ENCODE data around the gene CIAO2B.
"Not testable (repeated sequence)": the region's sequence is repeated elsewhere in the genome, so short reads cannot be mapped to it uniquely, and the experiment has no call there.

The CIAO2B gene

DNA sequence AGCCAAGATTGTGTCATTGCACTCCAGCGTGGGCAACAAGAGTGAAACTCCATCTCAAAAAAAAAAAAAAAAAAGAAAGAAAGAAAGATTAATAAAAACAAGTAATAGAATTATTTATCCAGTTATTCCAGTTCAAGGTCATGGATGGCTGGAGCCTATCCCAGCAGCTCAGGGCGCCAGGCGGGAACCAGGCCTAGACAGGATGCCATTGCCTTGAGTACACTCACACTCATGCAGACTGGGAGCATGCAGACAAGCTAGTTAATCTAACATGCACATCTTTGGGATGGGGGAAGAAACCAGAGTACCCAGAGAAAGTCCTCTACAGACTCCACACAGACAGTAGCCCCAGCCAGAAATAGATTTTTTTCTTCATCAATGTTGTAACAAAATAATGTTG lies 36.0 kb downstream of the CIAO2B start:
- H3K4me1 Mint-ChIP-seq: peaks cover 16% of the 10 kb centered on the region
- no peak overlapping the region for H3K27ac Mint-ChIP-seq
- no peak for ATAC-seq
- H3K9me3 Mint-ChIP-seq: no peaks in the 10 kb centered on the region
- H3K27me3 Mint-ChIP-seq: no peaks in the 10 kb centered on the region
- H3K4me3 Mint-ChIP-seq: no peak overlapping the region
- no peak for DNase-seq

DNA sequence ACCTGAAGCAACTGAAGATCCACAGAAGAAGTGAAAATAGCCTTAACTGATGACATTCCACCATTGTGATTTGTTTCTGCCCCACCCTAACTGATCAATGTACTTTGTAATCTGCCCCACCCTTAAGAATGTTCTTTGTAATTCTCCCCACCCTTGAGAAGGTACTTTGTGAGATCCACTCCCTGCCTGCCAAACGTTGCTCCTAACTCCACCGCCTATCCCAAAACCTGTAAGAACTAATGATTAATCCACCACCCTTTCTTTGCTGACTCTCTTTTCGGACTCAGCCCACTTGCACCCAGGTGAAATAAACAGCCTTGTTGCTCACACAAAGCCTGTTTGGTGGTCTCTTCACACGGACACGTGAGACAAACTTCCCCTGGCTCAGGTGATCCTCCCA lies 37.5 kb downstream of the CIAO2B start:
- not testable (repeated sequence) for H3K9me3 Mint-ChIP-seq, H3K27me3 Mint-ChIP-seq, DNase-seq, H3K4me3 Mint-ChIP-seq, H3K27ac Mint-ChIP-seq, ATAC-seq
- H3K4me1 Mint-ChIP-seq: peaks cover 25% of the 10 kb centered on the region

DNA sequence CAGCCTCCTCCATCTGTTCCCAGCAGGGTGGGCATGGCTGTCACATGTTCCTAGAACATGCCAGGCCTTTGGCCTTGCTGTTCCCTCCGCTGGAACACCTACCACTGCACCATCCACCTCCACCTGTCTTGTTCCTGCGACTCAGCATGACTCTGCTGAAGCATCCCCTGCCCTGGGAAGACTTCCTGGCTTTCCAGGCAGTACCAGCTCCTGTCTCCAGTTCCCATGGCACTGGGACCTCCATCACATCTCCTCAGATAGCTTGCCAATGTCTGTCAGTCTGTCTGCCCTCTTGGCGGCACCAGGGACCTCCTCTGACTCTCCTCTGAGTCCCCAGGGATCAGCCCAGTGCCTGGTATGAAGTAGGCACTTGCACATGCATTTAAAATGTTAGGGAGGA lies 38.2 kb downstream of the CIAO2B start:
- peak overlapping the region in 1 of 2 donors; percentile 4 for H3K27ac Mint-ChIP-seq
- H3K27me3 Mint-ChIP-seq: no peaks in the 10 kb centered on the region
- H3K4me1 Mint-ChIP-seq: peaks cover 25% of the 10 kb centered on the region
- DNase-seq: no peak
- no peaks in the 10 kb centered on the region for H3K9me3 Mint-ChIP-seq
- H3K4me3 Mint-ChIP-seq: no peak overlapping the region
- no peak for ATAC-seq

DNA sequence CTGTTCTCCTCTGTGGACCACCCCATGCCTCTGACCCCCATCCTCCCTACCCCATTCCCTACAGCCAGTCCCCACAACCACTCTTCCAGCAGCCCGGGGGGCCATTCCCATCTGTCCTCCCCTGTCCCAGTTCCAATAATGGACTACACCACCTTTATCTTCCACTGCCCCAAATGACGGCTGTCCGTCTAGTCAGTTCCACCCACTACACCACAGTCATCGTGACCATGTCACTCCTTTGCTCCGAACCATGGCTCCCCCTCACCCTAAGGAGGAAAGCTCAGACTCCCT lies 38.6 kb downstream of the CIAO2B start:
- no peak for DNase-seq
- Mint-ChIP-seq H3K27ac (no peak overlapping the region), H3K9me3 (no peaks in the 10 kb centered on the region), H3K27me3 (no peaks in the 10 kb centered on the region), H3K4me1 (peaks cover 25% of the 10 kb centered on the region), H3K4me3 (no peak overlapping the region)
- ATAC-seq: no peak

DNA sequence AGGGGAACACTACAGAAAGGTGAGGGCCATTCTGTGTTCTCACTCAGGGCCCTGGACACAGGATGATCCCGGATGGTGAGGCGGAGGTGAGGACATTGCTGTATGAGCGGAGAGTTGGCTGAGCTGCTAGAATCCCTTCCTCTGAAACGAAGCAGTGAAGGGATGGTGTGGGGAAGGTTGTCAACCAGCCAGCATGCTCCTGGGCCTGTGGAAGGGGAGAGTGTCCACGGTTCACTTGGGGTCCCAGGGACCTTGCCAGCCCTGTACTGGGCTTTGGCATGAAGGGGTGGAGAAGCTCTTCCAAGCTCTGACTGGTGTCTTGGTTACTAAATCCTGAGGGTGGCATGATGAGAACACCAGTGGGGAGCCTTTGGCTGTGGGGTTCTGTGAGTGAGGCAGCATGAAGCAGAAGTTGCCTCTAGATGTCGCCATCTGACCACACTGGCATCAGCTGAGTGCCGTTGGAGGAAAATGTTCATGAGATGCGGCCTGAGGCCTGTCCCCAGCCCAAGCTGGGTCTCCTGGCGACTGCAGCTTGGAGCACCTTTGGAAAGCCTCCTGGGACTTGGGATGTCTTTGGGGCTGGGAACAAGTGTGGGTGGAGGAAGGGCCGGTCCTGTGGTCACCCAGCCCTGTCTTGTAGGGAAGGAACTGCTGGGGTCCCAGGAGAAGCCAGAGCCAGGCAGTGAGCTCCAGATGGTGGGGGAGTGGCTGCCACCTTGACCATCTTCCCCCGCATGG lies 39.1 kb downstream of the CIAO2B start:
- Mint-ChIP-seq H3K27ac (no peak overlapping the region), H3K27me3 (no peaks in the 10 kb centered on the region), H3K4me1 (peaks cover 25% of the 10 kb centered on the region), H3K4me3 (no peak overlapping the region), H3K9me3 (no peaks in the 10 kb centered on the region)
- ATAC-seq (peak; percentile 92), DNase-seq (peak; percentile 49 to 63)

DNA sequence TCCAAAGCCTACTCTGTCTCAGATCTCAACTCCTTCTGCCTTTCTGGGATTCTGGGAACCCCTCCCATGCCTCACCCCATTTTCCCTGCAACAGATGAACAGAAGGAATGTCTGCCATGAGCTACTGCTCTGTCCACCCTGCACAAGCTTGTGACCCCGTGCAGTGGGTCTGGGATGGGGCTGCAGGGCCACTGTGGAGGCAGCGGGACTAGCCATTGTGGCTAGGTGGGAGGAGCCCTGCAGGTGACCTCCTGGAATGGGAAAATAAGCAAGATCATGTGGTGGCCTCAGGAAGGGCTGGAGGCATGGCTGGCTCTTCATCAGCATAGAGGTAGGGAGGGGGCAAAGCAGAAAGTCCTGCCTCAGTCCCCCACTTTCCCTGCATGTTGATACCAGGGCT lies 40.1 kb downstream of the CIAO2B start:
- no peak for ATAC-seq
- Mint-ChIP-seq H3K9me3 (no peaks in the 10 kb centered on the region), H3K4me1 (peaks cover 25% of the 10 kb centered on the region), H3K27ac (no peak overlapping the region), H3K27me3 (no peaks in the 10 kb centered on the region), H3K4me3 (no peak overlapping the region)
- DNase-seq: no peak

DNA sequence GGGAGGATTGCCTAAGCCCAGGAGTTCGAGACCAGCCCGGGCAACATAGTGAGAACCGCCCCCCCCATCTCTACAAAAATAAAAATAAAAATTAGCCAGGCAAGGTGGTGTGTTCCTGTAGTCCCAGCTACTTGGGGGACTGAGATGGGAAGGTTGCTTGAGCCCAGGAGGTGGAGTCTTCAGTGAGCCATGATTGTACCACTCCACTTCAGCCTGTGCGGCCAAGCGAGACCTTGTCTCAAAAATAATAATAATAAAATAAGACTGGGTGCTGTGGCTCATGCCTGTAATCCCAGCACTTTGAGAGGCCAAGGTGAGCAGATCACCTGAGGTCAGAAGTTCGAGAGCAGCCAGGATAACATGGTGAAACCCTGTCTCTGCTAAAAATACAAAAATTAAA lies 42.4 kb downstream of the CIAO2B start:
- DNase-seq (no peak), ATAC-seq (no peak)
- Mint-ChIP-seq H3K4me1 (peaks cover 46% of the 10 kb centered on the region), H3K27me3 (no peaks in the 10 kb centered on the region), H3K4me3 (no peak overlapping the region), H3K27ac (no peak overlapping the region), H3K9me3 (no peaks in the 10 kb centered on the region)

DNA sequence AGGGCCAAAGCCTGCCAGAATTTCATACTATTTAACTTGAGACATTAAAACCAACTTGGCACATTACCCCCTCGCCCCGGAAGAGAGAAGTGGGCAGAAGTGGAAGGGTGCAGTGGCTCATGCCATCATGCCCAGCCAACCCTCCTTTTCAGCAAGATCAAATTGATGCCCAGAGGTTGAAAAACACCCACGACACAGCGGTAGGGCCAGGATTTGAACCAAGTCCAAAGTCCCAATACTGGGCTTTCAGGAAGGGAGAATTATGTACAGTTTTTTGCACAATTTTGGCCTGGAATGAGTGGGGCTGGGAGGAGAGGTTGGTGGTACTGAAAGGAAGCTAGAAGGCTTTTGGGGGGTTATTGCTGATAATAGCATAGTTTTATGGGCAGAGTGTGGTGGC lies 42.8 kb downstream of the CIAO2B start:
- Mint-ChIP-seq H3K27me3 (no peaks in the 10 kb centered on the region), H3K4me3 (no peak overlapping the region), H3K4me1 (peaks cover 50% of the 10 kb centered on the region), H3K27ac (no peak overlapping the region), H3K9me3 (no peaks in the 10 kb centered on the region)
- ATAC-seq (no peak), DNase-seq (no peak)

DNA sequence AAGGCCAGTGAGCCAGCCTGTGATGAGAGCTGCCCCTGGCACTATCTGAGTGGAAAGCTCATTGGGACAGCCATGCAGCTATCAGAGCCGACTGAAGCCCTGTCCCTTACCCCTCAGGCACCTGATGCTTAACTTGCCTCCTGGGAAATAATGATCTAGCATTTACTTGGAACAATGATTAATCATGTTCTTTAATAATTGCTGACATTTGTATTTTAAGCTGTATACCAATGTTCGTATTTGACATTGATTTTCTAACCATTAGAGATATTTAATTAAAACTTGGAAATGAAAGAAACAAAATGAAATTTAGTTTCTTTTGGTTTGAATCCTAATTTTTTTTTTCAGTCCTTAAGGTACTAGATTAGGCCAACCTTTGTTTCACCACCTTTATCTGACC lies 43.4 kb downstream of the CIAO2B start:
- Mint-ChIP-seq H3K4me3 (no peak overlapping the region), H3K9me3 (no peaks in the 10 kb centered on the region), H3K4me1 (peaks cover 48% of the 10 kb centered on the region), H3K27me3 (no peaks in the 10 kb centered on the region), H3K27ac (no peak overlapping the region)
- DNase-seq (no peak), ATAC-seq (no peak)

DNA sequence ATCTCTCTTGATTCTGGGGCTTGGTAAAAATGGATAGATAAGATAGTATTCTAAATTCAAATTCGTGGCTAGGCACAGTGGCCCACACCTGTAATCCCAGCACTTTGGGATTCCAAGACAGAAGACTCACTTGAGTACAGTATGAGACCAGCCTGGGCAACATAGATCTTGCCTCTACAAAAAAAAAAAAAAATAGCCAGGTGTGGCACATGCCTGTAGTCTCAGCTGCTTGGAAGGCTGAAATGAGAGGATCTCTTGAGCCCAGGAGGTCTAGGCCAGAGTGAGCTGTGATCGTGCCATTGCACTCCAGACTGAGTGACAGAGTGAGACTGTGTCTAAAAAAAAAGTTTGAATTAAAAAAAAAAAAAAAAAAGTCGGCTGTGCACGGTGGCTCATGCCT lies 44.6 kb downstream of the CIAO2B start:
- H3K9me3 Mint-ChIP-seq: no peaks in the 10 kb centered on the region
- H3K27me3 Mint-ChIP-seq: no peaks in the 10 kb centered on the region
- H3K4me3 Mint-ChIP-seq: no peak overlapping the region
- DNase-seq: no peak
- H3K27ac Mint-ChIP-seq: peak overlapping the region; percentile 55 to 59
- H3K4me1 Mint-ChIP-seq: peaks cover 48% of the 10 kb centered on the region
- no peak for ATAC-seq

DNA sequence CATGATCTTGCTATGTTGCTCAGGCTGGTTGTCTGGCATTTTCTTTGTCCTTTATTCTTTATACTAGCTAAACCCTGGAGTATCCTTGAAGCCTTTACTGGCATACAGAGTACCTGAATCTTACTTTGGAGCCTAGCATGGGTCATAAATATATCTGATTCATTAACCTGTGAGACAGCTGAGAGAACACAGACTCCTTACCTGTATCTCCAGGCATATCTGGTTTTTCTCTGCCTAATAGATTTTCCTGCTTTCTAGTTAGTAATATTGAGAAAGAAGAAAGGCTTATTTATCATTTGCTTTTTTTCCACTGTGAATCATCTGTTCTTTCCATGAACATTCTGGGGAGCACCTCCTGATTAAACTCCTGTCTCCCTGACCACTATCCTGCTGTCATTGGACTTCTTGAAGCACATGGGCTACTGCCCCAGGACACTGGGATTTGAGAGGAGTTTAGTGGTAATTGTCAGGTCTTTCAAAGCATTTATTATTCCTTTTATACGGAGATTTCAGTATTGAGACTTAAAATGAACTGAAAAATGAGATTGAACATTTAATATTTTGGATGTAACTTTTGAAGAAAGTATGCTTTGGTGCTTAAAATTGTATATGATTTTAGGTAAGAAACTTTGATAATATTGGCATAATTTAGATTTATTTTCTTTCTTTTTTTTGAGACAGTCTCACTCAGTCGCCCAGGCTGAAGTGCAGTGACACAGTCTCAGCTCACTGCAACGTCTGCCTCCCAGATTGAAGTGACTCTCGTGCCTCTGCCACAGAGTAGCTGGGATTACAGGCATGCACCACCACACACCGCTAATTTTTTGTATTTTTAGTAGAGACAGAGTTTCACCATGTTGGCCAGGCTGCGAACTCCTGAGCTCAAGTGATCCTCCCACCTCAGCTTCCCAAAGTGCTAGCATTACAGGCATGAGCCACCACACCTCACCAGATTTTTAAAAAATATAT lies 45.3 kb downstream of the CIAO2B start:
- H3K27me3 Mint-ChIP-seq: no peaks in the 10 kb centered on the region
- no peak overlapping the region for H3K4me3 Mint-ChIP-seq
- DNase-seq (no peak), ATAC-seq (no peak)
- H3K4me1 Mint-ChIP-seq: peaks cover 52% of the 10 kb centered on the region
- H3K9me3 Mint-ChIP-seq: no peaks in the 10 kb centered on the region
- H3K27ac Mint-ChIP-seq: peak overlapping the region; percentile 59 to 79

DNA sequence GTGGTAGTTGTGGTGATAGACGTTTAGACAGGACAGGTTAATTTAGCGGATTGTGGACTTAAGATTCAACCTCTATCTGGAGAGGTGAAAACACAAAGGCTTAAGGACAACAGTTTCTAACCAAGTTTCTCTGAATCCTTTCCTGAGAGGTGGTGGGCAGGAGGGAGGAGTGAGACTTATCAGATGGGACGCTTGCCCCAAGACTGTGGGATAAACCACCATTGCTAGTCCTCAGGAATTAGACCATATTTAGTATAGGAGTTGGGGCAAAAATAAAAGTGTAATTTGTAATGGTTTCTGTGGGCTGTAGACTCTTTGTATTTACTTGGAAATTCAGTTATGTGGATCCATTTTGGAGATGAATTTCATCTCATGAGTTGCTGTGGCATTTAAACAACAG lies 47.3 kb downstream of the CIAO2B start:
- H3K27me3 Mint-ChIP-seq: no peaks in the 10 kb centered on the region
- no peak overlapping the region for H3K4me3 Mint-ChIP-seq
- ATAC-seq (no peak), DNase-seq (no peak)
- peaks cover 52% of the 10 kb centered on the region for H3K4me1 Mint-ChIP-seq
- H3K9me3 Mint-ChIP-seq: no peaks in the 10 kb centered on the region
- no peak overlapping the region for H3K27ac Mint-ChIP-seq

DNA sequence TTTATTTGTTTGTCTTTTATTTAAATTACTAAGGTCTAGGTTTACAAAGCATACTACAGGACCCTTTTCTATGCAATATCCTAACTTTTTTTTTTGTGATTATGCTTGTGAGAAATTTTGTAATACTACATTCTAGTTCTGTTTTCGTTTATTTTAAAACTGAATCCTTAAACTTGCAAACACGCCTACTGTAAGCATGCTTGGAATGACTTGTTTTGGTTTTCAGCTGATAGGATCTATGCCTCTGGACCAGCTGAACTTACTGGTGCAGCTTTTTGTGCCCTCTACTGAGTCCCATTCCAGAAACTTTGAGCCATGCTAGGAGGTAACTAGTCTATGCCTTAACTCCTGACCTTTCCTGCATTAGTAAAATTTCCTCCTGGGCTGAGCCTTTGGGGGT lies 47.9 kb downstream of the CIAO2B start:
- Mint-ChIP-seq H3K27me3 (no peaks in the 10 kb centered on the region), H3K4me1 (peaks cover 56% of the 10 kb centered on the region), H3K4me3 (no peak overlapping the region), H3K9me3 (no peaks in the 10 kb centered on the region), H3K27ac (no peak overlapping the region)
- no peak for ATAC-seq
- no peak for DNase-seq

DNA sequence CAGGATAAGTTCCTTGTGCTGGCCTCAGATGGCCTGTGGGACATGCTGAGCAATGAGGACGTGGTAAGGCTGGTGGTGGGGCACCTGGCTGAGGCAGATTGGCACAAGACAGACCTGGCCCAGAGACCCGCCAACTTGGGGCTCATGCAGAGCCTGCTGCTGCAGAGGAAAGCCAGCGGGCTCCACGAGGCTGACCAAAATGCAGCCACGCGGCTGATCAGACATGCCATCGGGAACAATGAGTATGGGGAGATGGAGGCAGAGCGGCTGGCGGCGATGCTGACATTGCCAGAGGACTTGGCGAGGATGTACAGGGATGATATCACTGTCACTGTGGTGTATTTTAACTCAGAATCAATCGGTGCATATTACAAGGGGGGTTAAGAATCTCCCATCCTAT lies 48.7 kb downstream of the CIAO2B start:
- peaks cover 56% of the 10 kb centered on the region for H3K4me1 Mint-ChIP-seq

DNA sequence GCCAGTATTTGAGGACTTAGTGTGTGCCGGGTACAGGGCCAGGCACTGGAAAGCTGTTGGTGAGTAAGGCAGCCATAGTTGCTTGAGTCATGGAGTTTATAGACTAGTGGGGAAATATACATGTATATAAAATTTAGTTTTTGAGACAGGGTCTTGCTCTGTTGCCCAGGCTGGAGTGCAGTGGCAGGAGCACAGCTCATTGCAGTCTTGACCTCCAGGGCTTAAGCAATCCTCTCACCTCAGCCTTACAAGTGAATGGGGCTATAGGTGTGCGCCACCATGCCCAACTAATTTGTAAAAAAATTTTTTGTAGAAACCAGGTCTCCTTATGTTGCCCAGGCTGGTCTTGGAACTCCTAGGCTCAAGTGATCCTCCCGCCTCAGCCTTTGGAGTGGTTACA lies 51.5 kb downstream of the CIAO2B start:
- DNase-seq (no peak), ATAC-seq (no peak)
- Mint-ChIP-seq H3K27me3 (no peaks in the 10 kb centered on the region), H3K4me3 (peak overlapping the region in 1 of 2 donors; percentile 4), H3K4me1 (peaks cover 70% of the 10 kb centered on the region), H3K9me3 (no peaks in the 10 kb centered on the region), H3K27ac (no peak overlapping the region)

More for the DNA sequence above, 48.7 kb downstream of the CIAO2B start:
- ATAC-seq (no peak), DNase-seq (no peak)
- H3K9me3 Mint-ChIP-seq: no peaks in the 10 kb centered on the region
- H3K27ac Mint-ChIP-seq: no peak overlapping the region
- H3K4me3 Mint-ChIP-seq: no peak overlapping the region
- no peaks in the 10 kb centered on the region for H3K27me3 Mint-ChIP-seq

Measured in stimulated activated naive CD8-positive, alpha-beta T cell treated with anti-CD3 and anti-CD28 coated beads, Interleukin-15, amount 100 ng/mL, for 72 hours (primary cell).